Dendritic cell treated with granulocyte-macrophage colony-stimulating factor and Interleukin-4, amounts not matched to agents 40 ng/mL and 50 ng/mL, for 4 days (primary cell): ENCODE results near the gene MGAT4A.
"Not testable (repeated sequence)": the region's sequence is repeated elsewhere in the genome, so short reads cannot be mapped to it uniquely, and the experiment has no call there.

ENCODE experiments used
- H3K27ac Mint-ChIP-seq: one replicate; pipeline ENCODE4 v1.8.0; 2022; ENCODE audit warnings: mild to moderate bottlenecking, mixed read lengths
- H3K27me3 Mint-ChIP-seq: one replicate; pipeline ENCODE4 v1.8.0; 2022; ENCODE audit warnings: mild to moderate bottlenecking, mixed read lengths
- H3K36me3 Mint-ChIP-seq: one replicate; pipeline ENCODE4 v1.8.0; 2022; ENCODE audit warnings: low read depth, mixed read lengths
- H3K4me1 Mint-ChIP-seq: one replicate; pipeline ENCODE4 v1.8.0; 2022; ENCODE audit warnings: low read depth, mixed read lengths
- H3K4me3 Mint-ChIP-seq: one replicate; pipeline ENCODE4 v1.8.0; 2022; ENCODE audit warnings: mild to moderate bottlenecking, moderate library complexity, mixed read lengths
- H3K9me3 Mint-ChIP-seq: one replicate; pipeline ENCODE4 v1.8.0; 2022; ENCODE audit warnings: mixed read lengths
- intact Hi-C: fragments of 100-400 bp; cut with micrococcal nuclease; formaldehyde crosslinking; loops from one replicate; pipeline ENCODE4 v1.15.0; 2022

Gene MGAT4A

GRCh38 chr2:98601532-98602132 lies 129.3 kb downstream of the MGAT4A start:
- no peak overlapping the region for H3K4me3 Mint-ChIP-seq
- H3K36me3 Mint-ChIP-seq, result peaks cover 66% of the 10 kb centered on the region
- intact Hi-C loops, result loop anchor here (5.0 kb wide), 1 partner anchor 189 kb away; no protein-coding TSS in a partner anchor
- no peaks in the 10 kb centered on the region for H3K27me3 Mint-ChIP-seq
- no peaks in the 10 kb centered on the region for H3K9me3 Mint-ChIP-seq
- H3K27ac Mint-ChIP-seq, result no peak overlapping the region
- peaks cover 17% of the 10 kb centered on the region for H3K4me1 Mint-ChIP-seq

- Mint-ChIP-seq H3K27ac (no peak overlapping the region), H3K27me3 (no peaks in the 10 kb centered on the region), H3K36me3 (peaks cover 79% of the 10 kb centered on the region), H3K9me3 (peaks cover 5% of the 10 kb centered on the region), H3K4me3 (no peak overlapping the region), H3K4me1 (no peaks in the 10 kb centered on the region)
- intact Hi-C loops, result no loop called here
Observed at GRCh38 chr2:98598781-98599428, 132.0 kb downstream of the MGAT4A start.

GRCh38 chr2:98594665-98595064 lies 136.3 kb downstream of the MGAT4A start:
- H3K27me3 Mint-ChIP-seq, H3K27ac Mint-ChIP-seq, intact Hi-C loops, H3K4me1 Mint-ChIP-seq, H3K4me3 Mint-ChIP-seq, H3K9me3 Mint-ChIP-seq: not testable (repeated sequence)
- H3K36me3 Mint-ChIP-seq, result peaks cover 78% of the 10 kb centered on the region

DNA sequence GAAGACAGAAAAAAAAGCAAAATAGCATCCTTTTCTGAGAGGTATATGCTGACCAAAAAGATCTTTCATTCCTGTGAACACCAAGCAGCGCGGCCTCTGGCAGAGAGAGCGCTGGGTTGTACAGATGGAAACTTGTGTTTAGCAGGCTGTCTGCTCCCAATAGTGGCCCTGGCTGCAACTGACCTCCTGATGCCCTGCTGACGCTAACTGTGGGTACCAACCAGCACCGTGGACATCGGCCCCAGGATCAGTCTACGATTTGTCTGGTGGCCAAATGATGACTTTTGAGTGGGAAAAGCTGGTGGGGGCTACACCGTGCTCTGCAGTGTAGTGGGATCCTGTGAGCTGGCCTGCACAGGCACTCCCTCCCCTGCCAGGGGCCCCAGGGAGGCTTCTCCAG lies 138.4 kb downstream of the MGAT4A start:
- no peaks in the 10 kb centered on the region for H3K27me3 Mint-ChIP-seq
- H3K36me3 Mint-ChIP-seq, result peaks cover 83% of the 10 kb centered on the region
- H3K4me3 Mint-ChIP-seq, result no peak overlapping the region
- intact Hi-C loops, result no loop called here
- H3K4me1 Mint-ChIP-seq, result no peaks in the 10 kb centered on the region
- H3K27ac Mint-ChIP-seq, result no peak overlapping the region
- peaks cover 6% of the 10 kb centered on the region for H3K9me3 Mint-ChIP-seq

GRCh38 chr2:98589489-98589888 lies 141.4 kb downstream of the MGAT4A start:
- no peak overlapping the region for H3K27ac Mint-ChIP-seq
- intact Hi-C loops, result no loop called here
- H3K4me3 Mint-ChIP-seq, result no peak overlapping the region
- H3K36me3 Mint-ChIP-seq, result peaks cover 92% of the 10 kb centered on the region
- no peaks in the 10 kb centered on the region for H3K4me1 Mint-ChIP-seq
- peaks cover 6% of the 10 kb centered on the region for H3K9me3 Mint-ChIP-seq
- H3K27me3 Mint-ChIP-seq, result no peaks in the 10 kb centered on the region

DNA sequence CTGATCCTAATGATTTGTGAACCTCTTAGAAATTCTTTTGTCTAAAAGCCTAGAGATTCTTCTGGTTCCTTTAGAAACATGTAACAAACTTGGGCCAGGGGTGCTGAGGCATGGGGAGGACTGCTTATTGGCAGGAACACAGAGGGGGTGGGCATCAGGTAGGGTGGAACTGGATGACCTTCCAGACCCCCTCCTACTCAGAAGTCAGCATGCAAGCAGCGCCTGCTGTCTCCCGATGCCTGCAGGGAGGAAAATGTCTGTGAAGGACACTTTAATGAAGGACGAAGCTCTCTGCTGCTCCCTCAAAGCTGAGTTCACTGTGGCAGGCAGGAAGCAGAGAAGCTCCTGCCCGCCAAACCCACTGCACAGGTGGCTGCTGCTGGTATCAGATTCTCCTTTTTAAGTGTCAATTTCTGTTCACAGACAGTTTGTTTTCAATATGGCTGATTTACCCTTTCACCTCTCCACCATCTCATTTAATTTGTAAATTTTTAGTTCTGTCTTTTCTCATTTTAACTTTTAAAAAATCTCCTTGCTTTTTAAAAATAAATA lies 142.0 kb downstream of the MGAT4A start:
- H3K27ac Mint-ChIP-seq, result no peak overlapping the region
- peaks cover 2% of the 10 kb centered on the region for H3K9me3 Mint-ChIP-seq
- H3K27me3 Mint-ChIP-seq, result no peaks in the 10 kb centered on the region
- intact Hi-C loops, result no loop called here
- H3K36me3 Mint-ChIP-seq, result peaks cover 92% of the 10 kb centered on the region
- no peaks in the 10 kb centered on the region for H3K4me1 Mint-ChIP-seq
- H3K4me3 Mint-ChIP-seq, result no peak overlapping the region

- no peaks in the 10 kb centered on the region for H3K9me3 Mint-ChIP-seq
- H3K36me3 Mint-ChIP-seq, result peaks cover 92% of the 10 kb centered on the region
- H3K27ac Mint-ChIP-seq, result no peak overlapping the region
- no peaks in the 10 kb centered on the region for H3K4me1 Mint-ChIP-seq
- intact Hi-C loops, result no loop called here
- H3K4me3 Mint-ChIP-seq, result no peak overlapping the region
- no peaks in the 10 kb centered on the region for H3K27me3 Mint-ChIP-seq
Observed at GRCh38 chr2:98586551-98587140, 144.3 kb downstream of the MGAT4A start.

- Mint-ChIP-seq H3K4me3 (no peak overlapping the region), H3K9me3 (no peaks in the 10 kb centered on the region), H3K36me3 (peaks cover 92% of the 10 kb centered on the region), H3K27ac (no peak overlapping the region), H3K4me1 (no peaks in the 10 kb centered on the region), H3K27me3 (no peaks in the 10 kb centered on the region)
- intact Hi-C loops, result no loop called here
Observed at GRCh38 chr2:98585386-98585785, 145.5 kb downstream of the MGAT4A start.

- no peak overlapping the region for H3K4me3 Mint-ChIP-seq
- intact Hi-C loops, result no loop called here
- H3K36me3 Mint-ChIP-seq, result peaks cover 94% of the 10 kb centered on the region
- H3K27ac Mint-ChIP-seq, result no peak overlapping the region
- no peaks in the 10 kb centered on the region for H3K9me3 Mint-ChIP-seq
- H3K4me1 Mint-ChIP-seq, result no peaks in the 10 kb centered on the region
- no peaks in the 10 kb centered on the region for H3K27me3 Mint-ChIP-seq
Observed at GRCh38 chr2:98583816-98584618, 146.9 kb downstream of the MGAT4A start.

- H3K27me3 Mint-ChIP-seq, result no peaks in the 10 kb centered on the region
- intact Hi-C loops, result no loop called here
- H3K4me3 Mint-ChIP-seq, result no peak overlapping the region
- no peaks in the 10 kb centered on the region for H3K9me3 Mint-ChIP-seq
- H3K36me3 Mint-ChIP-seq, result peaks cover 94% of the 10 kb centered on the region
- H3K27ac Mint-ChIP-seq, result no peak overlapping the region
- no peaks in the 10 kb centered on the region for H3K4me1 Mint-ChIP-seq
Observed at GRCh38 chr2:98583276-98583675, 147.7 kb downstream of the MGAT4A start.

DNA sequence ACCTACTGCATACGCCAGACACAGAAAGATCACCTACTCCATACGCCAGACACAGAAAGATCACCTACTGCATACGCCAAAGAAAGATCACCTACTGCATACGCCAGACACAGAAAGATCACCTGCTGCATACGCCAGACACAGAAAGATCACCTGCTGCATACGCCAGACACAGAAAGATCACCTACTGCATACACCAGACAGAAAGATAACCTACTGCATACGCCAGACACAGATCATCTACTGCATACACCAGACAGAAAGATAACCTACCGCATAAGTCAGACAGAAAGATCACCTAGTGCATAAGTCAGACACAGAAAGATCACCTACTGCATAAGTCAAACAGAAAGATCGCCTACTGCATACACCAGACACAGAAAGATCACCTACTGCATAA lies 148.4 kb downstream of the MGAT4A start:
- H3K4me3 Mint-ChIP-seq, result no peak overlapping the region
- H3K36me3 Mint-ChIP-seq, result peaks cover 94% of the 10 kb centered on the region
- intact Hi-C loops, result no loop called here
- no peak overlapping the region for H3K27ac Mint-ChIP-seq
- no peaks in the 10 kb centered on the region for H3K4me1 Mint-ChIP-seq
- no peaks in the 10 kb centered on the region for H3K9me3 Mint-ChIP-seq
- H3K27me3 Mint-ChIP-seq, result no peaks in the 10 kb centered on the region

- intact Hi-C loops, result no loop called here
- Mint-ChIP-seq H3K9me3 (no peaks in the 10 kb centered on the region), H3K4me1 (no peaks in the 10 kb centered on the region), H3K36me3 (peaks cover 95% of the 10 kb centered on the region), H3K27ac (no peak overlapping the region), H3K4me3 (no peak overlapping the region), H3K27me3 (no peaks in the 10 kb centered on the region)
Observed at GRCh38 chr2:98580656-98581284, 150.2 kb downstream of the MGAT4A start.

GRCh38 chr2:98579926-98580325 lies 151.0 kb downstream of the MGAT4A start:
- Mint-ChIP-seq H3K4me3 (no peak overlapping the region), H3K36me3 (peaks cover 97% of the 10 kb centered on the region), H3K27ac (no peak overlapping the region), H3K9me3 (no peaks in the 10 kb centered on the region), H3K4me1 (no peaks in the 10 kb centered on the region), H3K27me3 (no peaks in the 10 kb centered on the region)
- intact Hi-C loops, result no loop called here
